Karpas-422 (cell line): ENCODE measurements around the gene PSMD6. TPM values are rescaled to one million over a fixed set of nuclear protein-coding genes. Genes with fewer than 3 reads are reported as not detected.

Source experiments
- DNase-seq: peaks from one replicate; pipeline ENCODE4 v3.0.0-alpha.2; 2015
- H2AFZ ChIP-seq: fragments of 200-600 bp; sonication (generic); 2 replicates; pipeline ENCODE4 v1.6.1; 2014; ENCODE audit warnings: antibody characterized with exemption, low read length, mixed read lengths
- H3K27ac ChIP-seq: fragments of 200-600 bp; sonication (generic); 2 replicates; pipeline ENCODE4 v1.5.1; 2014; ENCODE audit warnings: mild to moderate bottlenecking, low read length, moderate library complexity
- H3K27me3 ChIP-seq: fragments of 200-600 bp; sonication (generic); 2 replicates; pipeline ENCODE4 v1.6.1; 2014; ENCODE audit warnings: low read length, mixed read lengths
- H3K36me3 ChIP-seq: fragments of 200-600 bp; sonication (generic); 2 replicates; pipeline ENCODE4 v1.6.1; 2014; ENCODE audit warnings: low read length, mixed read lengths; ENCODE audit not compliant: insufficient read depth
- H3K4me1 ChIP-seq: fragments of 200-600 bp; sonication (generic); 2 replicates; pipeline ENCODE4 v1.6.1; 2014; ENCODE audit warnings: mild to moderate bottlenecking, low read length, mixed read lengths
- H3K4me2 ChIP-seq: fragments of 200-600 bp; sonication (generic); 2 replicates; pipeline ENCODE4 v1.6.1; 2014; ENCODE audit warnings: low read length, low read depth, mild to moderate bottlenecking; ENCODE audit not compliant: poor library complexity, severe bottlenecking
- H3K4me3 ChIP-seq: fragments of 200-600 bp; sonication (generic); 2 replicates; pipeline ENCODE4 v1.5.1; 2014; ENCODE audit warnings: mild to moderate bottlenecking, antibody characterized with exemption, low read length, mixed read lengths
- H3K79me2 ChIP-seq: fragments of 200-600 bp; sonication (generic); 2 replicates; pipeline ENCODE4 v1.6.1; 2014; ENCODE audit warnings: mild to moderate bottlenecking, low read length, mixed read lengths
- H3K9ac ChIP-seq: fragments of 200-600 bp; sonication (generic); 2 replicates; pipeline ENCODE4 v1.6.0; 2014; ENCODE audit warnings: low read length
- H3K9me2 ChIP-seq: fragments of 200-600 bp; sonication (generic), shearing (Covaris generic); replicated peaks from 2 replicates; pipeline ENCODE4 v1.6.0; 2014; ENCODE audit warnings: mild to moderate bottlenecking, low read length, moderate library complexity; ENCODE audit not compliant: insufficient read depth
- H3K9me3 ChIP-seq: fragments of 300-700, 200-600 bp; sonication (generic); 2 replicates; pipeline ENCODE4 v1.6.1; 2014; ENCODE audit warnings: low read length, mixed read lengths
- H4K20me1 ChIP-seq: fragments of 200-600 bp; sonication (generic); 2 replicates; pipeline ENCODE4 v1.6.1; 2014; ENCODE audit warnings: mild to moderate bottlenecking, antibody characterized with exemption, low read length, low read depth; ENCODE audit not compliant: insufficient read depth
- total RNA-seq: library from RNA; depleted of rRNA; stranded (reverse); fragments of >200 nt; shearing (Covaris generic); gene quantifications from 2 replicates; pipeline ENCODE4 v1.2.3, GENCODE V29; 2014; ENCODE audit warnings: low replicate concordance

The PSMD6 gene
- total RNA-seq, 1 experiment from 2014 or later: 95.6 TPM

DNA sequence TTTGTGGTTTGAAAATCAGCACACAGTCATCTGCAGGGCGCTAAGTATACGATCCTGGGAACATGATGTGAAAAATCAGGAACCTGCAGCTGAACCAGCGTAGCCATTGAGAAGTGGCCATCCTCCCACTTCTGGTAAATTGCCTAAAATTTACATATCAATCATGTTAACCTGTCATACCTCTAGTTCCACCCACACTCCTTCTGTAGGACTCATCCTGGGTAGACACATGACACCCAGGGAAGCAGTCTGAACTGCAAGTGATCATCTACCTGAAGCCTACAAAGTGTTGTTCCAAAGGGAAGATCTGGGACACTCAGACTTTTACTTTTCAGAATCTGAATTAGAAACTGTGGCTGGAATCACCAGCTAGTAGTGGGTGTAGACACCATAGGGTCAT lies 5.5 kb upstream of the PSMD6 start:
- no peak overlapping the region for H3K27ac ChIP-seq
- peak; percentile 16 for DNase-seq
- H3K27me3 ChIP-seq: no peaks in the 10 kb centered on the region

DNA sequence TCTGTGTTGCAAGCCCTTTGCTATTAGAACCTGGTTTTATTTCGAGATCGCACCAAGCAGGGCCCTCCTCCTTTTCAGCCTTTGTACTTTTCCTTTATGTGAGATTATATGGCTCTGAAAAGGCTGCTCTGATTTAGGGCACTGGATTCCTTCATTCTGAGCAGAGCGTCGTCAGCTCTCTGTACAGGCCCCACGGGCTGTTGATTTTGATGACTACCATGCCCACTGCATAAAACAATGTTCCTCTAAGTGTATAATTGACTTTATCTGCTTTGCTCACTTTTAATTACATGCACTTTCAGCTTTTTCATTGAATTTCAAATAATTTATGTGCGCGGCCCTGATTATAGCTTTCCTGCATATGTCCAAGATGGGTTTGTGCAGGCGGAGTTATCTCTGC lies 4.4 kb upstream of the PSMD6 start:
- H3K4me3 ChIP-seq: no peak overlapping the region
- no peaks in the 10 kb centered on the region for H3K27me3 ChIP-seq
- H3K4me2 ChIP-seq: no peak overlapping the region
- no peaks in the 10 kb centered on the region for H3K9me2 ChIP-seq
- H3K36me3 ChIP-seq: no peaks in the 10 kb centered on the region
- no peak for DNase-seq
- H3K9ac ChIP-seq: no peak overlapping the region
- H4K20me1 ChIP-seq: peaks cover 2% of the 10 kb centered on the region; the same call in 1 of the 2 replicates
- peaks cover 6% of the 10 kb centered on the region for H3K79me2 ChIP-seq
- H3K27ac ChIP-seq: no peak overlapping the region
- H2AFZ ChIP-seq: no peak overlapping the region
- no peaks in the 10 kb centered on the region for H3K9me3 ChIP-seq
- H3K4me1 ChIP-seq: peaks cover 14% of the 10 kb centered on the region

More for the DNA sequence above, 5.5 kb upstream of the PSMD6 start:
- Histone ChIP-seq H4K20me1 (no peaks in the 10 kb centered on the region), H3K36me3 (no peaks in the 10 kb centered on the region), H3K4me1 (peaks cover 11% of the 10 kb centered on the region), H3K9ac (no peak overlapping the region), H3K4me2 (no peak overlapping the region), H3K9me2 (no peaks in the 10 kb centered on the region), H3K4me3 (no peak overlapping the region), H3K9me3 (no peaks in the 10 kb centered on the region), H2AFZ (no peak overlapping the region; the same call in 1 of the 2 replicates), H3K79me2 (no peaks in the 10 kb centered on the region)

DNA sequence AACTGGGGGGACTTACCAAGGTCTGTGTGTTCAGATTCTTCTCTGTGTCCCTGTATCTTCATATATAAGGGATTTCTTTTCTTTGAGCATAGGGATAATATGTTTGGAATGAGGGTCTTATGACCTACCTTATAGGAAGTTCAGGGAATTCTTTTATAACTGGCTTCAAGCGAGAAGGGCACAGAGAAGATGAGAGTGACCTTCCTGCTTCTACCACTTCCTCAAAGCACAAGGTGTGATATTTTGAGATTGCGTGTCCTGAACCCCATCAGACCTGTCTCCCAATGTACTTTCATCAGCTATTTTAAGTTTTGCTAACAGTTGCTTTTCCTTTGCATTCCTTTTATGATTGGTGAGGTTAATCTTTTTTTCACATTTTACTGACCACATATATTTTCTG lies 3.1 kb upstream of the PSMD6 start:
- Histone ChIP-seq H3K4me2 (no peak overlapping the region), H3K9me3 (no peaks in the 10 kb centered on the region), H3K9ac (no peak overlapping the region), H3K4me3 (no peak overlapping the region), H3K4me1 (peaks cover 25% of the 10 kb centered on the region), H3K9me2 (no peaks in the 10 kb centered on the region), H3K36me3 (peaks cover under 1% of the 10 kb centered on the region; the same call in 1 of the 2 replicates), H4K20me1 (peaks cover 9% of the 10 kb centered on the region; the same call in 1 of the 2 replicates), H2AFZ (no peak overlapping the region), H3K27me3 (no peaks in the 10 kb centered on the region), H3K79me2 (peaks cover 19% of the 10 kb centered on the region), H3K27ac (no peak overlapping the region)
- peak; percentile 15 for DNase-seq

DNA sequence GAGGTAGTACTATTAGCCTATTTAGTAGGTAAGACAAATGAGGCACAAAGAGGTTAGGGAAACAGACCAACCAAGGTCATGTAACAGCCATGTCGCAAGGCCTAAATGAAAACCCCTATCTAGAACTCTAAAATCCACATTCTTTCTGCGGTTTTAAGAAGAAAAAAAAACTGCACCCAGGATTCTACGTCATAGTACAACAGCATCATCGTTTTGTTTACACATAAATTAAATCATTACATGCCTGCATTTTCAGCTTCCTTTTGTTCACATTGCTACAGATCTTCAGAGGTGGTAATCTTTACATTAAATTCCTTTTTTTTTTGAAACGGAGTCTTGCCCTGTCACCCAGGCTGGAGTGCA lies 548 bp upstream of the PSMD6 start:
- peak overlapping the region; percentile 79 for H3K4me2 ChIP-seq
- no peaks in the 10 kb centered on the region for H3K9me2 ChIP-seq
- H2AFZ ChIP-seq: peak overlapping the region; percentile 79
- H3K27ac ChIP-seq: no peak overlapping the region
- peak overlapping the region; percentile 96 for H3K4me3 ChIP-seq
- H3K27me3 ChIP-seq: no peaks in the 10 kb centered on the region
- peaks cover 26% of the 10 kb centered on the region for H3K4me1 ChIP-seq
- H4K20me1 ChIP-seq: peaks cover 9% of the 10 kb centered on the region; the same call in 1 of the 2 replicates
- peaks cover 39% of the 10 kb centered on the region for H3K79me2 ChIP-seq
- no peak for DNase-seq
- peak overlapping the region; percentile 96 for H3K9ac ChIP-seq
- no peaks in the 10 kb centered on the region for H3K9me3 ChIP-seq
- peaks cover 16% of the 10 kb centered on the region; the same call in 1 of the 2 replicates for H3K36me3 ChIP-seq

DNA sequence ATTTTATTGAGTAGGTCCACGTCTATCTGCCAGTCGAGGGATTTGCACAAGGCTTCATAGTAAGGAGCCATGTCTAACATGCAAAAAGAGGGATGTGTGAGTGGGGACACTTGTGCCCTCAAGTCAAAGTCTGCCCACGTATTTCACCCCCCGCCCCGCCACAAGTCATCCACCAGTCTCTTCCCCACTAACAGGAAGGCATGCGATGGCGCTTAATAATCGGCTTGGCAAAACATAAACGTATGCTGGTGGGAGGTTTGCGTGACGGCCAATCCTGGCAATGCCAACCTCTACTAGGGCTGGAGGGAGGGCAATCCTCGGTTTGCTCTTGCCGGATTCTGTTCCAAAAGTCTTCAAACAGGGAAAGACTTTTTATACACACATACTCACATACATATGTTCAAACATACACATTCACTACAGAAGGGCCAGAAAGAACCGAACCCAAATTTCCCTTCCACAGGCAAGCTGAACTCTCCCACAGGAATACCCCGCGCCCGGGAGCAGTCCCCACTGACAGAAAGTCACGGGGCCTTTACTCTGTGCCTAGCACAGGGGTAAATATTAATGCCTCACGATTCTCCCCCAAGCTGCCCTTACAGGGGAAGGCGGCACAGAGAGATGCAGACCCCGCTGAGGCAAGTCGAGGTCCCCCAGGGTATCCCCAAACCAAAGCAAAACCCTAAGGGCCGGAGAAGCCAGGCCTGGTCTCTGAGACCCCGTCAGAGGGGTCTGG lies 675 bp downstream of the PSMD6 start:
- Histone ChIP-seq H3K4me3 (peak overlapping the region; percentile 96), H3K27ac (no peak overlapping the region; the same call in 1 of the 2 replicates), H3K27me3 (no peaks in the 10 kb centered on the region), H3K4me2 (peak overlapping the region; percentile 79), H3K36me3 (peaks cover 27% of the 10 kb centered on the region; the same call in 1 of the 2 replicates), H3K9ac (peak overlapping the region; percentile 96), H3K9me2 (no peaks in the 10 kb centered on the region), H4K20me1 (peaks cover 9% of the 10 kb centered on the region; the same call in 1 of the 2 replicates), H3K79me2 (peaks cover 42% of the 10 kb centered on the region), H3K4me1 (peaks cover 26% of the 10 kb centered on the region), H3K9me3 (no peaks in the 10 kb centered on the region), H2AFZ (peak overlapping the region; percentile 75; the same call in 1 of the 2 replicates)
- no peak for DNase-seq

DNA sequence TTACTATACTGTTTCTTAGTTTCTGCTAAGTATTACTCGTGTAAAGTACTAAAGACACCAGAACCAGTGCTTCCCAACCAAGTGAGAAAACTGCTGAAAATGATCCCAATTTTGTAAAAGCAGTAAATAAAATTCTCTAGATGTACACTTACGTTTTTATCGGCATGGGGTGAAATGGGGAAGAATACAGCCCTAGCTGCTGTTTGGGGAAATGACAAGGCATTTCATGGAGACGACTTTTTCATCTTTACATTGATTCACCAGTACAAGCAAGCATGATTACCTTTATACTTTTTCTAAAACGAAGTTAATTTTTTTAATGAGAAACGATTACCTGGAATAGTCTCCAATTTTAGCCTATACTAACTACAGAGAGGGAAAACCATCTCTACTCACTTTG lies 1.4 kb downstream of the PSMD6 start:
- Histone ChIP-seq H3K4me1 (peaks cover 26% of the 10 kb centered on the region), H3K79me2 (peaks cover 49% of the 10 kb centered on the region), H3K4me2 (peak overlapping the region; percentile 79), H3K27ac (no peak overlapping the region), H3K9me3 (no peaks in the 10 kb centered on the region), H3K4me3 (peak overlapping the region; percentile 96), H3K27me3 (no peaks in the 10 kb centered on the region), H3K9me2 (no peaks in the 10 kb centered on the region), H3K36me3 (peaks cover 34% of the 10 kb centered on the region; the same call in 1 of the 2 replicates), H3K9ac (peak overlapping the region; percentile 96), H2AFZ (no peak overlapping the region), H4K20me1 (peaks cover 9% of the 10 kb centered on the region; the same call in 1 of the 2 replicates)
- no peak for DNase-seq

DNA sequence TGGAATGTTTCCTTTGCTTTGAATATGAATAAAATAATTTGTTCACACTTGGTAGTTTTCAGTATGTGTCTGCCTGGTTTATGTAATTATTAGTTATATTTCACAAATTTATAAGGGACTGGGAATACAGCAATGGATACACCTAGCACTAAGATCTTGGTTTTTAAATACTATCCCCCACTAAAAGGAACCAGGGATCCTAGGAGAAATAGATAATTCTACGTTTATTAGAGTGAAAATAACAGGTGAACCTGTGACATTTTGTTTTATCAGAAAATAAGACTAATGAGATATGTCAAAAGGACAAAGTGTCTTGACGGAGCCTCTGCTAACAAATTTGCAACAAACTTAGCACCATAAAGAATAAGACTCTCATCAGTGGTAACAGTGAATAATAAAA lies 3.4 kb downstream of the PSMD6 start:
- H3K27ac ChIP-seq: no peak overlapping the region
- no peaks in the 10 kb centered on the region for H3K27me3 ChIP-seq
- H3K36me3 ChIP-seq: peaks cover 50% of the 10 kb centered on the region; the same call in 1 of the 2 replicates
- H3K79me2 ChIP-seq: peaks cover 62% of the 10 kb centered on the region
- no peak overlapping the region for H3K4me3 ChIP-seq
- H2AFZ ChIP-seq: no peak overlapping the region
- no peak overlapping the region for H3K9ac ChIP-seq
- DNase-seq: no peak
- H4K20me1 ChIP-seq: peaks cover 9% of the 10 kb centered on the region; the same call in 1 of the 2 replicates
- no peaks in the 10 kb centered on the region for H3K9me3 ChIP-seq
- peak overlapping the region; percentile 49 for H3K4me2 ChIP-seq
- H3K4me1 ChIP-seq: peaks cover 26% of the 10 kb centered on the region
- no peaks in the 10 kb centered on the region for H3K9me2 ChIP-seq

DNA sequence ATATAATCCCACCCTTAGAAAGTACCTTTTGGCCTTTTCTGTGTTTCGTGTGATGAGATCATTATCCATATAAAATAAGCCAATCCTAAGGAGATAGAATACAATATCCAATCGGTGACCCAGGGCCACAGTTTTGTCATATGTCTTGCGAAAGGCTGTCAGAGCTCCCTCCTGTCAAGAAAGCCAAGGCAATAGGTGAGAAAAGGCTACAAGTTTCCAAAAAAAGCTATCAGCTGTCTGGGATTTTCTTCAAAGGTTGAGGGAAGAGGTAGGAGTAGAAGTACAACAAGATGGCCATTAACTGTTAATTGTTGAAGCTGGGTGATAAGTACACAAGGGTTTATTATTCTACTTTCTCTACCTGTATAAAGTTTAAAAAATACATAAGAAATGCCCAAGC lies 4.0 kb downstream of the PSMD6 start:
- peaks cover 9% of the 10 kb centered on the region for H4K20me1 ChIP-seq
- no peak overlapping the region for H3K4me2 ChIP-seq
- no peaks in the 10 kb centered on the region for H3K9me2 ChIP-seq
- no peak overlapping the region for H2AFZ ChIP-seq
- DNase-seq: no peak
- H3K79me2 ChIP-seq: peaks cover 66% of the 10 kb centered on the region
- peaks cover 26% of the 10 kb centered on the region for H3K4me1 ChIP-seq
- H3K27ac ChIP-seq: no peak overlapping the region
- H3K4me3 ChIP-seq: no peak overlapping the region
- no peak overlapping the region for H3K9ac ChIP-seq
- no peaks in the 10 kb centered on the region for H3K27me3 ChIP-seq
- no peaks in the 10 kb centered on the region for H3K9me3 ChIP-seq
- peaks cover 56% of the 10 kb centered on the region; the same call in 1 of the 2 replicates for H3K36me3 ChIP-seq
